GM18526 (cell line): ENCODE measurements around the gene ASIC4.

ENCODE experiments used
- POLR2A ChIP-seq: IDR thresholded peaks from 3 replicates; pipeline ENCODE4 v1.6.1; 2011; ENCODE audit not compliant: insufficient read length; ENCODE audit errors: extremely low read depth

The ASIC4 gene, protein sequence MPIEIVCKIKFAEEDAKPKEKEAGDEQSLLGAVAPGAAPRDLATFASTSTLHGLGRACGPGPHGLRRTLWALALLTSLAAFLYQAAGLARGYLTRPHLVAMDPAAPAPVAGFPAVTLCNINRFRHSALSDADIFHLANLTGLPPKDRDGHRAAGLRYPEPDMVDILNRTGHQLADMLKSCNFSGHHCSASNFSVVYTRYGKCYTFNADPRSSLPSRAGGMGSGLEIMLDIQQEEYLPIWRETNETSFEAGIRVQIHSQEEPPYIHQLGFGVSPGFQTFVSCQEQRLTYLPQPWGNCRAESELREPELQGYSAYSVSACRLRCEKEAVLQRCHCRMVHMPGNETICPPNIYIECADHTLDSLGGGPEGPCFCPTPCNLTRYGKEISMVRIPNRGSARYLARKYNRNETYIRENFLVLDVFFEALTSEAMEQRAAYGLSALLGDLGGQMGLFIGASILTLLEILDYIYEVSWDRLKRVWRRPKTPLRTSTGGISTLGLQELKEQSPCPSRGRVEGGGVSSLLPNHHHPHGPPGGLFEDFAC

DNA sequence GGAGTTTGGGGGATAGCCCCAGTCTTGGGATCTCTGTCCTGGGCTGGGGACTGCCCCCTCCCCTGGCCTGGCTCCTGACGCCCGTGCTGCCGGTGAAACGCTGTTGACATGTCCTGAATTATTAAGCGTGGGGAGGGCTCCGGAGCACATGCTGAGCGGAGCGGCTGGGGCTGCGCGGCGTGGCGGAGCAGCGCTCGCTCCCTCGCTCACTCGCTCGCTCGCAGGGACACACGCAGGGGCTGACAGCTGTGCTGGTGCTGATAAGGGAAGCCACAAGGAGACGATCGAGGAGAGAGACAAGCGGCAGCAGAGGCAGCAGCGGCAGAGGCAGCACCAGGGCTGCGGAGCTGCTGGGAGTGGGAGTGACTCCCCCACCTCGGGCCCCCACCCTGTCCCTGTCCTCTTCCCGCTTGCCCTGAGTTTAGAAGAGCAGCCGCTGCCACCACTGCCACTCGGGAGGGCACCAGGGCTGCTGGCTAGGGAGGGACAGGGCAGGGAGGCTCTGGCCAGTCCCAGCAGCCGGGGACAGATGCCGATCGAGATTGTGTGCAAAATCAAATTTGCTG, at the start of gene ASIC4:
ASIC4 (plus strand) TSS at position 287 of the 566 bp plus-strand sequence; CDS start at position 530, 243 bp downstream.
- no peak for TF ChIP-seq POLR2A

DNA sequence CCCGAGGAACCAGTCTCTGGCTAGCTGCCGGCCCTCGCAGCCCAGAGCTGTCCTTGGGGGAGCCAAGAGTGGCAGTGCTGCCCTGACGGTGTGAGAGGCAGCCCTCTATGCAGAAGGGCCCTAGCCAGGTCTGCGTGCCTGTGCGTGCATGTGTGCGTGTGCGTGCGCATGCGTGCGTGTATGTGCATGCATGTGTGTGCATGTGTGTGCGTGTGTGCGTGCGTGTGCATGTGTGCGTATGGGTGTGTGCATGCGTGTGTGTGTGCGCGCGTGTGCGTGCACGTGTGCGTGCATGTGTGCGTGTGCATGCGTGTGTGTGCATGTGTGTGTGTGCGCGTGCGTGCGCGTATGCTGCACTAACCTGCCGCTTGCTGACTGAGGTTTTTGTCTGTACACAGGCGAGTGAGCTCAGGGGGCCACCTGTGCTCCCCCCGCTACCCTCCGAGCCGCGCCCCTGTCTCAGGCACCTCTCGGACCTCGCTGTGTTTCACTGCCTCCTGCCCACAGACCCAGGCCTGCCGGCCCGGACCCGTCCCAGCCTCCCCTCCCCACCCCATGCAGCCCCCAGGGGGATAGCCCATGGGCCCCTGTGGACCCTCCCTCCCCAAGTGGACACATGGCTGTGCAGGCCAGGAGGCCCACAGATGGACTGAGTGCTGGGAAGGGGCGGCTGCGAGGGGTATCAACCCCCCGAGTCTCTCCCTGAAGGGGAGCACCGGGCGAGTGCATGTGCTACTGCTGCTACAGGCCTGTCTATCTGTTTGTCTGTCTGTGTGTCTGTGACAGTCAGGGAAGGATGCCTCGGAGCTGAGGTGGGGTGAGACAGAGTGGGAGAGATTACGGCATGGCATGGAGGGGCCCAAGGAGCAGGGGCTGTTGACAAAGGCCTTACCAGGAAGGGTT, 48.4 kb upstream of the ASIC4 start:
- TF ChIP-seq POLR2A, result no peak

DNA sequence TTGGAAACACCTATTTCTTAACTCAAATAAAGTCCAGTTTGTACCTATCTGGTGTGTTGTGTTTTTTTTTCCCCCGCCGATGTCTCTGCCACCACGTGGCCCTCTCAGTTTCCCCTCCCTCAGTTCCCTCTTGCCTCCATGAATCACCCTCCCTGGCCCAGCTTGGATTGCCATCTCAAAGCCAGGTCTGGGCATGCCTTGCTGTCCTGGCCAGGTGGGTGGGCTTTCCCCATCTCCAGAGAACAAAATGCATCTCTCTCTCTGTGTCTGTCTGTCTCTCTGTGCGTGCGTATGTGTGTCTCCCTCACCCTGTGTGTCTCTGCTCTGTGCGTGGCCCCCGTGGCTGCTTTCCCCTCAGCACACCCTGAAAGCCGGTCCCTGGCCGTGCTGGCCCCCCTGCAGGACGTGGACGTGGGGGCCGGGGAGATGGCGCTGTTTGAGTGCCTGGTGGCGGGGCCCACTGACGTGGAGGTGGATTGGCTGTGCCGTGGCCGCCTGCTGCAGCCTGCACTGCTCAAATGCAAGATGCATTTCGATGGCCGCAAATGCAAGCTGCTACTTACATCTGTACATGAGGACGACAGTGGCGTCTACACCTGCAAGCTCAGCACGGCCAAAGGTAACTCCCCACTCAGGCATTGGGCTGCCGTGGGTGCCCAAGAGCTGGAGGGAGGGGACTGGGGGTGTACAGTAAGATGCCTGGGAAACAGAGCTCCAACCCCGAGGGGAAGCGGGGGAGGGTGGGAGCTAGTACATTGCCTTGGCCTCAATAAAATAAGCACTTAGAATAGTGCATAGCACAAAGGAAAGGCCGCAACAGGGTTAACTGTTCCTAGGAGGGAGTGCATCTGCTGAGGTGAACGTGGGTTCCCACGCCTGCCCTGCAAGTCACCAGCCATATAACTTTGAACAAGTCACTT, 47.2 kb upstream of the ASIC4 start:
- no peak for TF ChIP-seq POLR2A

DNA sequence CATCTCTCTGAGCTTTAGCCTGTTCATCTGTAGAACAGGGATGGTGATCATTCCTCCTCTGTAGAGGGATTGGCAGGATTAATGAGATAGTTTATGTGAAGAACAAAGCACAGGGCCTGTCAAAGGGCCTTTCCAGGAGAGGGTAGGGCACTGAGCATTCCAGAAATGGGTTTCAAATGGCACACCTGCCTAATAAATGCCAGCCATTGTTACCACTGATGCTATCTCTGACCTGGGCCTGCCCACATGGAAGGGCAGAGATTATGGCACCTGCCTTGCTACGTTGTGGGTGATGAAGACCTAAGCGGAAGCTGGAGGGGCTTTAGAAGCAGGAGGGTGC, 46.6 kb upstream of the ASIC4 start:
- no peak for TF ChIP-seq POLR2A

DNA sequence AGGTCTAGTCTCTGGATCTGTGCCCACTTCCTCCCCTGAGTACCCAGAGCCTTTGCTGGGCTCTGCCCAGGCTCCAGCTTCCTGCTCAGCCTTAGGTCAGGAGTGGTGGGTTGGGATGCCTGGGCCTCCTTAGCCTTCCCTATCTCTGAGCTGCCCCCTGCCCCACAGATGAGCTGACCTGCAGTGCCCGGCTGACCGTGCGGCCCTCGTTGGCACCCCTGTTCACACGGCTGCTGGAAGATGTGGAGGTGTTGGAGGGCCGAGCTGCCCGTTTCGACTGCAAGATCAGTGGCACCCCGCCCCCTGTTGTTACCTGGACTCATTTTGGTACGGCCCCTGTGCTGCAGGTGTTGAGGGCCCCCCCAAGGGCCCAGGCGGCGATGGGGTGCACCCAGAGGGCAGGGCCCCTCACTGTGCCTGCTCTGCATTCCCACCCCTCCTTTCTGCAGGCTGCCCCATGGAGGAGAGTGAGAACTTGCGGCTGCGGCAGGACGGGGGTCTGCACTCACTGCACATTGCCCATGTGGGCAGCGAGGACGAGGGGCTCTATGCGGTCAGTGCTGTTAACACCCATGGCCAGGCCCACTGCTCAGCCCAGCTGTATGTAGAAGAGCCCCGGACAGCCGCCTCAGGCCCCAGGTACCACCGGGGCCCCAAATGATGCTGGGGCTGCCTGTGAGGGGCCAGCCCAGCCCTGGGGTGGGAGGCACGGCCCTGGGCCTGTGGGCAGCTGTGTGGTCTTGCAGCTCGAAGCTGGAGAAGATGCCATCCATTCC, 45.7 kb upstream of the ASIC4 start:
- no peak for TF ChIP-seq POLR2A

DNA sequence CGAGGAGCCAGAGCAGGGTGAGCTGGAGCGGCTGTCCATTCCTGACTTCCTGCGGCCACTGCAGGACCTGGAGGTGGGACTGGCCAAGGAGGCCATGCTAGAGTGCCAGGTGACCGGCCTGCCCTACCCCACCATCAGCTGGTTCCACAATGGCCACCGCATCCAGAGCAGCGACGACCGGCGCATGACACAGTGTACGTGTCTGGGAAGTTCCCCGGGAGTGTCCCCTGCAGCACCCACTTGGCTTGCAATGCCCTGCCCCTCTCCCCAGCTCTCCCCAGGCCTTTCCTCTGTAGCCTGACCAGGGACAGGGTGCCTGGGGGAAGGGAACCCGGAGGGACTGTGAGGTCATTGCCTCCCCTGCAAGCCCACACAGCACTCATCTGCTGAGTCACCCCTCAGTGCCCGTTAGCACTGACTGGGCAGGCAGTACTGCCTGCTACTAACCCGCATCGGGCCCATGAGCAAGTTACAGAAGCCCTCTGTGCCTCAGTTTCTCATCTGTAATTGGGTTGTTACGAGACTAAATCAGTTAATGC, 45.0 kb upstream of the ASIC4 start:
- no peak for TF ChIP-seq POLR2A

DNA sequence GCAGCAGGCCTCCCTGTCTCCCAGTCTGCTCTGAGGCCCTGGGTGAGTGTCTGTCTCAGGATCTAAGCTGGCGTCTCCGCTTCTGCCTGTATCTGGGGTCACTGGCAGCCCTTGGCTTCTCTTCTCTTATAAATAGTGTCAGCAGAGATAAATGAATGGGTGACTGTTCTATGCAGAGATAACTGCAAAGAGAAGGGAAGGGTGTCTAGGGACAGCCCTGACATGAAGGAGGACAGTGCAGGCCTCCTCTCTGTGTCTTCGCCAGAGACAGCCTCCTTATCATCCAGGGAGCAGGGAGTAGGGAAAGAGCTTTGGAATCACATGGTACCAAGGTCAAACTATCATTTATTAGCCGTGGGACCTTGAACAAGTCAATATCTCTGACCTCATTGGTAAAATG, 43.9 kb upstream of the ASIC4 start:
- no peak for TF ChIP-seq POLR2A

DNA sequence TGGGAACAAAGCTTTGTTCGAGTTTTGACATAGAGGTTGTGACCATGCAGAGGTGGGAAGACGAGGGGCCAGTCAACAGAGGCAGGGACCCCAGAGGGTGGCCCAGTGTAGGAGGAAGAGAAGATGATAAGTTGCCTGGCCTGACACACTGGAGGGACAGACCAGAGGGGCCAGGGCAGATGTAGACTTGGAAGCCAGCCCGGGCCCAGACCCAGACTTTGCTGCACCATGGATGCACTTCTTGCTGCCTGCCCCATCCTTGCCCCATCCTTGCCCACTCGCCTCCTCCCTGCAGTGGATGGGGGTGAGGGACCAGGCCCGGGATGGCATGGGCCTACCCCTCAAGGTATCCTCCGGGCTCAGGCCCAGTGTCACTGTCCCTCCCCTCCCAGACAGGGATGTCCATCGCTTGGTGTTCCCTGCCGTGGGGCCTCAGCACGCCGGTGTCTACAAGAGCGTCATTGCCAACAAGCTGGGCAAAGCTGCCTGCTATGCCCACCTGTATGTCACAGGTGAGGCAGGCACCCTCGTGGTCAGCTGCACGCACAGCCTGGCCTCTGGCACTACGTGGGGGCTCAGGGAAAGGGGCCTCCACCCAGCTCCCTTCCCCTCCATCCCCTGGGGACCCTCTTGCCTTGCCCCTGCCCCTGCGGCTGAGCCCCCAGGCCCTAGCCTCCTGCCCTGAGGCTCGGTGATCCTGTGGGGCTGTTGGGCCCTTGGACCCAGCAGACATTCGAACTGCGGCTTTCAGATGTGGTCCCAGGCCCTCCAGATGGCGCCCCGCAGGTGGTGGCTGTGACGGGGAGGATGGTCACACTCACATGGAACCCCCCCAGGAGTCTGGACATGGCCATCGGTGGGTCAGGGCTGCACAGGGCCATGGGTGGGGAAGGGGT, 42.6 kb upstream of the ASIC4 start:
- TF ChIP-seq POLR2A, result no peak

DNA sequence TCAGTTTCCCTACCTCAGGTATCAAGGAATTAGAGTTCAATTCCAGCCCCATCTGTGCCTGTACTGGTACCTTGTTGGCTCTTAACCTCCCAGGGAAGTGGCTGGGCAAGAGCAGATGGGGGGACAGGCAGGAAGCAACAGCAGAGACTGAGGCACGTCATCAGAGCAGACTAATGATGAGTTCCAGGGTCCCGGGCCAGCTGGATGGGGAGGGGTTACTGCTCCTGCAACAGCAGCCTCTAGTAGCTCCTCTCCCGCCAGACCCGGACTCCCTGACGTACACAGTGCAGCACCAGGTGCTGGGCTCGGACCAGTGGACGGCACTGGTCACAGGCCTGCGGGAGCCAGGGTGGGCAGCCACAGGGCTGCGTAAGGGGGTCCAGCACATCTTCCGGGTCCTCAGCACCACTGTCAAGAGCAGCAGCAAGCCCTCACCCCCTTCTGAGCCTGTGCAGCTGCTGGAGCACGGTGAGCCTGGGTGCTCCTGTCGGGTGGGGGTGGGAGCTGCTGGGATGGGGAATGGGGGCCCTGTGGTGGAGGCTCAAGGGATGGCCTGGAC, 41.6 kb upstream of the ASIC4 start:
- TF ChIP-seq POLR2A, result no peak

DNA sequence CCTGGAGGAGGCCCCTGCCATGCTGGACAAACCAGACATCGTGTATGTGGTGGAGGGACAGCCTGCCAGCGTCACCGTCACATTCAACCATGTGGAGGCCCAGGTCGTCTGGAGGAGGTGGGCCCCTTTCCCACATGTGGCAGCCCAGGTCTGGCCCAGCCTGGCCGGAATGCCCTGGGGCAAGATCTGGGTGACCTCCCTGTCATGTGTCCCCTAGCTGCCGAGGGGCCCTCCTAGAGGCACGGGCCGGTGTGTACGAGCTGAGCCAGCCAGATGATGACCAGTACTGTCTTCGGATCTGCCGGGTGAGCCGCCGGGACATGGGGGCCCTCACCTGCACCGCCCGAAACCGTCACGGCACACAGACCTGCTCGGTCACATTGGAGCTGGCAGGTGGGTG, 40.8 kb upstream of the ASIC4 start:
- TF ChIP-seq POLR2A, result no peak

DNA sequence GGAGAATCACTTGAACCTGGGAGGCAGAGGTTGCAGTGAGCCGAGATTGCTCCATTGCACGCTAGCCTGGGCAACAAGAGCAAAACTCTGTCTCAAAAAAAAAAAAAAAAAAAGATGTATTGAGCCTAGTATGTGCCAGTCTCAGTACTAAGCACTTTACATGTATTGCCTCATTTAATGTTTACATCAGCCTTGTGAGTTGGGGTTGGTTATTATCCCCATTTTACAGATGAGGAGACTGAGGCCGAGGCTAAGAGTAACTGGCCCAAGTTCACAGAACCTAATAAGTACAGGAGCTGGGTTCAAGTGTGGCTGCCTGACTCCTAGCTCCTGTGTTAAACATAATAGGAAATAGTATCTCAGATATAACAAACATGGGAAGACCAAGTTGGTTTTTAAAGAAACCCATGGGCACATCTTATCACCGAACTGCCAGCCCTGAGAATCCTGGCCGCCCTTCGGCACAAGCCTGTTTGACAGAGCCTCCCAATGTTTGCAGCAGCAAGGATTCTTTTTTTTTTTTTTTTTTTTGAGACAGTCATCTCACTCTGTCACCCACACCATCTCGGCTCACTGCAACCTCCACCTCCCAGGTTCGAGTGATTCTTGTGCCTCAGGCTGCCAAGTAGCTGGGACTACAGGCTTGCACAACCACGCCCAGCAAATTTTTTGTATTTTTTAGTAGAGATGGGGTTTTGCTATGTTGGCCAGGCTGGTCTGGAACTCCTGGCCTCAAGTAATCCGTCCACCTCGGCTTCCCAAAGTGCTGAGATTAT, 39.8 kb upstream of the ASIC4 start:
- no peak for TF ChIP-seq POLR2A

DNA sequence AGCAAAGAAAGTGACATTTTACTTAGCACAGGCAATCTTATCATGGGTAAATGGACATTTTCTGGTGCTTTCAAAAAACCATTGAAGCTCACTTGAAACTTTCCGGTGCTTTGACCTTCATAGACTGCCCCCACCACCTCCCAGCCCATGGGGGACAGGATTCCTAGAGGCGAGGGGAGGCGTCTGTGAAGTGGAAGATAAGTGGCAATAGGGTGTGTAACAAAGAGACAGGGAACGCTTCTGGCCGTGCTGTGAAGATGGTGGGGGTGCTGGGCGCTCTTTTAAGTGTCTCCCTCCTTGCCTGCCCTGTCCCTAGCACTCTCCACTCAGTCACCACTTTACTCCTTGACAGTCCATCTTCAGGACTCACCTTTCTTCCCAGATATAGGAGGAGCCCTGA, 39.0 kb upstream of the ASIC4 start:
- no peak for TF ChIP-seq POLR2A
